Upper lobe of left lung (tissue), 6 donors: ENCODE measurements around the gene NCAPD3. TPM values are rescaled to one million over a fixed set of nuclear protein-coding genes. Genes with fewer than 3 reads are reported as not detected.

Experiments
- ATAC-seq, 2 donors: fragments of 200-7000 bp; cut with Tn5 transposase; one replicate each; pipeline ENCODE4 v1.9.1; 2022; ENCODE audit warnings: mild to moderate bottlenecking in 2 of 2, moderate library complexity in 2 of 2; ENCODE audit not compliant: low FRiP score in 2 of 2
- DNase-seq, 2 donors: peaks; one replicate each; pipeline ENCODE4 v3.0.0-alpha.2; 2019 to 2020
- H3K27ac ChIP-seq, 4 donors: fragments of 200-600 bp; sonication (generic); one replicate each; pipeline ENCODE4 v1.5.1; 2016 to 2019
- H3K27me3 ChIP-seq, 4 donors: fragments of 200-600 bp; sonication (generic); one replicate each; pipeline ENCODE4 v1.5.1; 2017 to 2019
- H3K36me3 ChIP-seq, 4 donors: fragments of 200-600 bp; sonication (generic); one replicate each; pipeline ENCODE4 v1.5.1; 2016 to 2019
- H3K4me1 ChIP-seq, 4 donors: fragments of 200-600 bp; sonication (generic); one replicate each; pipeline ENCODE4 v1.5.1; 2018 to 2019
- H3K4me3 ChIP-seq, 4 donors: fragments of 200-600 bp; sonication (generic); one replicate each; pipeline ENCODE4 v1.5.1; 2017 to 2019; ENCODE audit warnings: mild to moderate bottlenecking in 2 of 4, moderate library complexity in 1 of 4
- H3K9me3 ChIP-seq, 4 donors: fragments of 200-600 bp; sonication (generic); one replicate each; pipeline ENCODE4 v1.5.1; 2018 to 2019
- CTCF ChIP-seq, 6 experiments: fragments of 450-650 bp in 4 of 6; fragments of 200-600 bp in 2 of 6; sonication (generic) in 2 of 6; IDR thresholded peaks; one replicate each; pipeline ENCODE4 v1.5.1; 2016 to 2019; ENCODE audit warnings: antibody characterized with exemption in 6 of 6
- EP300 ChIP-seq, 4 donors: sonication (generic); formaldehyde crosslinking; IDR thresholded peaks; one replicate each; pipeline ENCODE4 v1.5.1; 2017; ENCODE audit warnings: antibody characterized with exemption in 4 of 4, control low read depth in 2 of 4
- POLR2A ChIP-seq, 4 donors: fragments of 450-650 bp; IDR thresholded peaks; one replicate each; pipeline ENCODE4 v1.5.1; 2016 to 2017; ENCODE audit warnings: antibody characterized with exemption in 4 of 4, mild to moderate bottlenecking in 2 of 4
- POLR2AphosphoS5 ChIP-seq, 2 donors: sonication (generic); formaldehyde crosslinking; IDR thresholded peaks; one replicate each; pipeline ENCODE4 v1.5.1; 2017; ENCODE audit warnings: antibody characterized with exemption in 2 of 2
- WGBS, 2 donors: methylation state at CpG; one replicate each; pipeline ENCODE4 v1.1.5; 2017 to 2018; 5-methylcytosine and 5-hydroxymethylcytosine counted together
- total RNA-seq, 6 donors: library from RNA; depleted of rRNA in 4 of 6; stranded (reverse); fragments of >200 nt in 4 of 6; gene quantifications; one replicate each; pipeline versions ENCODE4 v1.1.0 to v1.2.1, GENCODE V29; 2016 to 2021
- donor health status: DM: no; HTN: no; CAD: no; lungs with moderate emphysema.
- donor health status: DM: no; HTN: yes; CAD: no; lungs with severe emphysema.

Gene NCAPD3
- total RNA-seq, 6 donors from 2014 or later: 9.9 to 32.5 (median 15.8) TPM

DNA sequence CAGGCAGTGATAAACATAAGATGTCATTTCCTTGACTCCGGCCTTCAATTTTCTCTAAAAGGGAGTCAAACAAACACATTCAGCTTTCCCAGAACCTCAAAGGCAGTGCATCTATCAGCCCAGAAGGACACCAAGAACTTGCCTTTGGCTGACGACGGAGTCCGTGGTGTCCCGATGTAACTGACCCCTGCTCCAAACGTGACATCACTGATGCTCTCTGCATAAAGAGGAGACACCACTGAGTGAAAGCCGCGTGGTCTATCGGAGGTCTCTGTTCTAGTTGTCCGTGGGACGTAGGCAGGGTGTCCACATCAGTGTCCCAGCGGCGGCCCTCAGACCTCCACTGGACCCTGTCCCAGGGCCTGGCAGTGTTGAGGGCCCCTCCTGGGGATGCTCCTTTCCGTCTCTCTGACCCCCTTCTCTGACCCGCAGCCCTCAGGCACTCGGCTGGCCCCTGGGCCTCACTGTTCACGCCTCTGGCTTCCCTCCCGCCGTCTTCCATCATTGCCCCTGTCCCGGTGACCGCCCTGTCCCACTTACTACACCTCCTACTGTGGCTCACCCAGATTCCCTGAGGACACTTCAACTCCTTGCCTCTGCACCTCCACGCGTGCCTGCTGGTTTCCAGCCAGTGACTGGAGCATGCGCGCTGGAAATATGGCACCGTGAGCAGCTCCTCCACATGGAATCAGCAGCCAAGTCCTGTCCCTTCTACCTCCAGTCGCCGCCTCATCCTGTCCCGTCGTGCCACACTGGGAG, 70.4 kb downstream of the NCAPD3 start:
- ATAC-seq (no peak), DNase-seq (peak in 1 of 2 donors; percentile 53)
- H3K4me1 ChIP-seq: no peaks in the 10 kb centered on the region
- H3K27ac ChIP-seq: no peak overlapping the region
- no peak overlapping the region for H3K4me3 ChIP-seq
- H3K9me3 ChIP-seq: no peaks in the 10 kb centered on the region
- no peak for TF ChIP-seq POLR2A (IDR thresholded peaks at IDR 0.05)
- no peak for TF ChIP-seq POLR2AphosphoS5 (IDR thresholded peaks at IDR 0.05)
- TF ChIP-seq EP300 (IDR thresholded peaks at IDR 0.05): no peak
- no peak for TF ChIP-seq CTCF (IDR thresholded peaks at IDR 0.05)
- 94 to 96% methylated on average over 18 to 30 of the region's 30 CpGs for WGBS, 2 donors
- peaks cover 5 to 85% (median 45%) of the 10 kb centered on the region in 4 donors for H3K36me3 ChIP-seq
- H3K27me3 ChIP-seq: no peaks in the 10 kb centered on the region

DNA sequence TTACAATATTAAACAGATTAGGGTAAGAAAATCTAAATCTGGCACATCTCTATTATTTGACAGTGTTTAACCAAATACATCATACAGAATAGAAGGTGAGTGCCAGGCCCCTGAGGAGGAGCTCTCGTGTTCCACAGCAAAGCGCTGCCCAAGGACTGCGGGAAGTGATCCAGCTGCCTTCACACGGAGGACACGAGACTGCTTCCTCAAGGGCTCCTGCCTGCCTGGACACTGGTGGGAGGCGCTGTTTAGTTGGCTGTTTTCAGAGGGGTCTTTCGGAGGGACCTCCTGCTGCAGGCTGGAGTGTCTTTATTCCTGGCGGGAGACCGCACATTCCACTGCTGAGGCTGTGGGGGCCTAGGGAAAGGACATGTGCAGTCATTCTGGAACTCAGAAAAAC, 71.1 kb downstream of the NCAPD3 start:
- TF ChIP-seq CTCF (IDR thresholded peaks at IDR 0.05) (no peak), POLR2AphosphoS5 (IDR thresholded peaks at IDR 0.05) (no peak), POLR2A (IDR thresholded peaks at IDR 0.05) (no peak), EP300 (IDR thresholded peaks at IDR 0.05) (no peak)
- no peak for ATAC-seq
- H3K27me3 ChIP-seq: no peaks in the 10 kb centered on the region
- H3K4me3 ChIP-seq: no peak overlapping the region
- peaks cover 5 to 79% (median 42%) of the 10 kb centered on the region in 4 donors for H3K36me3 ChIP-seq
- 89 to 93% methylated on average over 3 to 9 of the region's 9 CpGs for WGBS, 2 donors
- no peak for DNase-seq
- H3K27ac ChIP-seq: no peak overlapping the region
- H3K4me1 ChIP-seq: no peaks in the 10 kb centered on the region
- H3K9me3 ChIP-seq: no peaks in the 10 kb centered on the region

DNA sequence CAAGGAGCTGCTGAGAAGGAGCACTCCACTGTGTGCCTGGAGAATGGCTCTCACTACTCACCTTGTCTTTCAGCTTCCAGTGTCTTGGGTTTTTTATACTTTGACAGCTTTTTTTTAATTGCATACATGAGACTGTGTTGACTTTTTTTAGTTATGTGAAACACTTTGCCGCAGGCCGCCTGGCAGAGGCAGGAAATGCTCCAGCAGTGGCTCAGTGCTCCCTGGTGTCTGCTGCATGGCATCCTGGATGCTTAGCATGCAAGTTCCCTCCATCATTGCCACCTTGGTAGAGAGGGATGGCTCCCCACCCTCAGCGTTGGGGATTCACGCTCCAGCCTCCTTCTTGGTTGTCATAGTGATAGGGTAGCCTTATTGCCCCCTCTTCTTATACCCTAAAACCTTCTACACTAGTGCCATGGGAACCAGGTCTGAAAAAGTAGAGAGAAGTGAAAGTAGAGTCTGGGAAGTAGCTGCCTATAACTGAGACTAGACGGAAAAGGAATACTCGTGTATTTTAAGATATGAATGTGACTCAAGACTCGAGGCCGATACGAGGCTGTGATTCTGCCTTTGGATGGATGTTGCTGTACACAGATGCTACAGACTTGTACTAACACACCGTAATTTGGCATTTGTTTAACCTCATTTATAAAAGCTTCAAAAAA, 72.6 kb downstream of the NCAPD3 start:
- DNase-seq: no peak
- Histone ChIP-seq H3K4me3 (no peak overlapping the region), H3K4me1 (no peaks in the 10 kb centered on the region), H3K27ac (no peak overlapping the region), H3K27me3 (no peaks in the 10 kb centered on the region), H3K9me3 (no peaks in the 10 kb centered on the region), H3K36me3 (peaks cover 5 to 73% (median 34%) of the 10 kb centered on the region in 4 donors)
- 85 to 88% methylated on average over 10 of the region's 10 CpGs for WGBS, 2 donors
- no peak for ATAC-seq
- TF ChIP-seq CTCF (IDR thresholded peaks at IDR 0.05) (no peak), POLR2AphosphoS5 (IDR thresholded peaks at IDR 0.05) (no peak), EP300 (IDR thresholded peaks at IDR 0.05) (no peak), POLR2A (IDR thresholded peaks at IDR 0.05) (no peak)

DNA sequence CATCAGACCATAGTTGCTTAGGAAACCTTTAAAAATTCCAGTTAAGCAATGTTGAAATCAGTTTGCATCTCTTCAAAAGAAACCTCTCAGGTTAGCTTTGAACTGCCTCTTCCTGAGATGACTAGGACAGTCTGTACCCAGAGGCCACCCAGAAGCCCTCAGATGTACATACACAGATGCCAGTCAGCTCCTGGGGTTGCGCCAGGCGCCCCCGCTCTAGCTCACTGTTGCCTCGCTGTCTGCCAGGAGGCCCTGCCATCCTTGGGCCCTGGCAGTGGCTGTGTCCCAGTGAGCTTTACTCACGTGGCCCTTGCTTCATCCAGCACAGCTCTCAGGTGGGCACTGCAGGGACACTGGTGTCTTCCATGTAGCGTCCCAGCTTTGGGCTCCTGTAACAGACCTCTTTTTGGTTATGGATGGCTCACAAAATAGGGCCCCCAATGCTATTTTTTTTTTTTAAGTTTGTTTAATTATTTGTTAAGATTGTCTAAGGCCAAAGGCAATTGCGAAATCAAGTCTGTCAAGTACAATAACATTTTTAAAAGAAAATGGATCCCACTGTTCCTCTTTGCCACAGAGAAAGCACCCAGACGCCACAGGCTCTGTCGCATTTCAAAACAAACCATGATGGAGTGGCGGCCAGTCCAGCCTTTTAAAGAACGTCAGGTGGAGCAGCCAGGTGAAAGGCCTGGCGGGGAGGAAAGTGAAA, 73.4 kb downstream of the NCAPD3 start:
- Histone ChIP-seq H3K9me3 (no peaks in the 10 kb centered on the region), H3K4me3 (no peak overlapping the region), H3K4me1 (no peaks in the 10 kb centered on the region), H3K36me3 (peaks cover 5 to 73% (median 30%) of the 10 kb centered on the region in 4 donors), H3K27me3 (no peaks in the 10 kb centered on the region), H3K27ac (no peak overlapping the region)
- ATAC-seq (no peak), DNase-seq (peak in 1 of 2 donors; percentile 73)
- no peak for TF ChIP-seq CTCF (IDR thresholded peaks at IDR 0.05)
- TF ChIP-seq EP300 (IDR thresholded peaks at IDR 0.05): no peak
- no peak for TF ChIP-seq POLR2AphosphoS5 (IDR thresholded peaks at IDR 0.05)
- TF ChIP-seq POLR2A (IDR thresholded peaks at IDR 0.05): no peak
- 89 to 91% methylated on average over 12 of the region's 12 CpGs for WGBS, 2 donors
